Activated T-helper 2 cell treated with anti-CD3 and anti-CD28 coated beads, Interferon-gamma antibody, Interleukin-2, Interleukin-4, amounts not matched to agents 10 μg/mL and 5 μg/mL and 100 μg/mL, durations not matched to agents 14 hours and 24 hours and 36 hours (primary cell): Measurements from ENCODE around the gene KCNA4. TPM values are rescaled to one million over a fixed set of nuclear protein-coding genes. Genes with fewer than 3 reads are reported as not detected.
"Not testable (repeated sequence)": the region's sequence is repeated elsewhere in the genome, so short reads cannot be mapped to it uniquely, and the experiment has no call there.

ENCODE experiments used
- DNase-seq: peaks from one replicate; pipeline ENCODE4 v3.0.0; 2021; ENCODE audit warnings: low spot score
- H3K27ac Mint-ChIP-seq: one replicate; pipeline ENCODE4 v1.8.0; 2021; ENCODE audit warnings: mixed read lengths
- H3K27me3 Mint-ChIP-seq: one replicate; pipeline ENCODE4 v1.8.0; 2021; ENCODE audit warnings: low read depth, mixed read lengths
- H3K36me3 Mint-ChIP-seq: one replicate; pipeline ENCODE4 v1.8.0; 2021; ENCODE audit warnings: low read depth, mixed read lengths
- H3K4me1 Mint-ChIP-seq: one replicate; pipeline ENCODE4 v1.8.0; 2021; ENCODE audit warnings: low read depth, mixed read lengths
- H3K4me3 Mint-ChIP-seq: one replicate; pipeline ENCODE4 v1.8.0; 2021; ENCODE audit warnings: low read depth, mild to moderate bottlenecking, moderate library complexity, mixed read lengths
- H3K9me3 Mint-ChIP-seq: one replicate; pipeline ENCODE4 v1.8.0; 2021; ENCODE audit warnings: mixed read lengths
- intact Hi-C: fragments of 100-400 bp; cut with micrococcal nuclease; formaldehyde crosslinking; loops from one replicate; pipeline ENCODE4 v1.15.1; 2023
- total RNA-seq: library from RNA; stranded (reverse); gene quantifications from 2 replicates; pipeline ENCODE4 v1.2.3, GENCODE V29; 2022

Gene KCNA4
- not detected in 2 replicates for total RNA-seq

GRCh38 chr11:30016588-30017363 is at the start of gene KCNA4:
KCNA4 (minus strand) TSS chr11:30017030; CDS start chr11:30012678, 4,352 bp downstream.
- intact Hi-C loops, result no loop called here
- H3K4me1 Mint-ChIP-seq, result no peaks in the 10 kb centered on the region
- no peaks in the 10 kb centered on the region for H3K36me3 Mint-ChIP-seq

GRCh38 chr11:30062103-30062502 is 45.3 kb upstream of the KCNA4 start:
- H3K4me3 Mint-ChIP-seq, result no peak overlapping the region
- DNase-seq, result no peak
- H3K36me3 Mint-ChIP-seq, result no peaks in the 10 kb centered on the region
- H3K4me1 Mint-ChIP-seq, result no peaks in the 10 kb centered on the region
- peaks cover 21% of the 10 kb centered on the region for H3K9me3 Mint-ChIP-seq
- no peak overlapping the region for H3K27ac Mint-ChIP-seq
- no peaks in the 10 kb centered on the region for H3K27me3 Mint-ChIP-seq
- intact Hi-C loops, result no loop called here

More at GRCh38 chr11:30016588-30017363, at the start of gene KCNA4:
- Mint-ChIP-seq H3K27me3 (peaks cover 23% of the 10 kb centered on the region), H3K9me3 (no peaks in the 10 kb centered on the region), H3K4me3 (no peak within 1 kb of the TSS), H3K27ac (no peak within 1 kb of the TSS)
- DNase-seq, result no peak

DNA sequence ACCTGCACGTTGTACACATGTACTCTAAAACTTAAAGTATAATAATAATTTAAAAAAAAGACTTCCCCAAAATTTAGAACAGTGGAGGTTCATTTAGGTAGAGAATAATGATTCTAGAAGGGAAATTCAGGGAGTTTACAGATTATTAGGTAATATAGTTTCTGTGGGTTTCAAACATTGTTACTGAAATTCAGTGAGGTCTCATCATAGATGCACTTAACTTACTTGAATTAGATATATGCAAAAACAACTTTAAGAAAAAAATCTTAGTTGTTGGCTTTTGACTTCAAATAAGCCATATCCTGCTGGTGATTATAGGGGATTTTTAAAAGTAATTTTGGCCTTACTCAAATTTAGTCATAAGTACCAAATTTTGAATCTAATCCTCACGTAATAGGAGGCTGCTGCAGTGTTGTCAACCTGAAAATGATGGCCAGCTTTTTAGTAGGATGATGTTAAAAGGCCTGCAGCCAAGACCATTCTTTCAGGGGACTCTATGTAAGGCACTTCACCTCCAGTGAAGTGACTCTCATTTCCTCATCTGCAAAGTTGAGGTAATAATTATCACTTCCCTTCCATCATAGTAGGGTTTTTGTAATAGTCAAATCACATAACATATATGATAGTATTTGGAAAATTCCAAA is 42.5 kb upstream of the KCNA4 start:
- Mint-ChIP-seq H3K36me3 (no peaks in the 10 kb centered on the region), H3K27ac (no peak overlapping the region), H3K9me3 (peaks cover 11% of the 10 kb centered on the region), H3K4me1 (no peaks in the 10 kb centered on the region), H3K4me3 (no peak overlapping the region), H3K27me3 (no peaks in the 10 kb centered on the region)
- intact Hi-C loops, result no loop called here
- no peak for DNase-seq

- H3K36me3 Mint-ChIP-seq, result no peaks in the 10 kb centered on the region
- H3K9me3 Mint-ChIP-seq, result peaks cover 3% of the 10 kb centered on the region
- no peaks in the 10 kb centered on the region for H3K4me1 Mint-ChIP-seq
- H3K27me3 Mint-ChIP-seq, result no peaks in the 10 kb centered on the region
- no peak overlapping the region for H3K27ac Mint-ChIP-seq
- DNase-seq, result no peak
- intact Hi-C loops, result no loop called here
- no peak overlapping the region for H3K4me3 Mint-ChIP-seq
Measured at GRCh38 chr11:30049214-30049613, 32.4 kb upstream of the KCNA4 start.

DNA sequence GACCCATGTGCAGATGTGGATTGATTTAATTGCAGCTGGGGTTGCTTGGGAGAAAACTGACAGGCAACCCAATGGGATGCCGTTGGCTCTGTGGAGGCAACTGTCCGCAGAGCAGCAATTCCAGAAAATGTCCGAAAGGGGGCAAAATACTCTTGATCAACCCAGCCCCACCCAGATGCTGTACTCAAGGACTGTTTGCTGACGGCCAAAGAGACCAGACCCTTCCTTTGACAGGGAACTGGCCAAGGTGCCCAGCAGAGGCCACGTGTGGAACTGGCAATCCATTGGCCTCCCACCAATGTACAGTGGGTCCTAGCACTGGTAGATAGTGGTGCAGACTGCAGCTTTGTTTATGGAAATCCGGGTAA is 29.7 kb upstream of the KCNA4 start:
- H3K9me3 Mint-ChIP-seq, result peaks cover 8% of the 10 kb centered on the region
- H3K36me3 Mint-ChIP-seq, result no peaks in the 10 kb centered on the region
- H3K27me3 Mint-ChIP-seq, result no peaks in the 10 kb centered on the region
- intact Hi-C loops, result no loop called here
- DNase-seq, result no peak
- H3K4me1 Mint-ChIP-seq, result no peaks in the 10 kb centered on the region
- H3K4me3 Mint-ChIP-seq, result no peak overlapping the region
- no peak overlapping the region for H3K27ac Mint-ChIP-seq

DNA sequence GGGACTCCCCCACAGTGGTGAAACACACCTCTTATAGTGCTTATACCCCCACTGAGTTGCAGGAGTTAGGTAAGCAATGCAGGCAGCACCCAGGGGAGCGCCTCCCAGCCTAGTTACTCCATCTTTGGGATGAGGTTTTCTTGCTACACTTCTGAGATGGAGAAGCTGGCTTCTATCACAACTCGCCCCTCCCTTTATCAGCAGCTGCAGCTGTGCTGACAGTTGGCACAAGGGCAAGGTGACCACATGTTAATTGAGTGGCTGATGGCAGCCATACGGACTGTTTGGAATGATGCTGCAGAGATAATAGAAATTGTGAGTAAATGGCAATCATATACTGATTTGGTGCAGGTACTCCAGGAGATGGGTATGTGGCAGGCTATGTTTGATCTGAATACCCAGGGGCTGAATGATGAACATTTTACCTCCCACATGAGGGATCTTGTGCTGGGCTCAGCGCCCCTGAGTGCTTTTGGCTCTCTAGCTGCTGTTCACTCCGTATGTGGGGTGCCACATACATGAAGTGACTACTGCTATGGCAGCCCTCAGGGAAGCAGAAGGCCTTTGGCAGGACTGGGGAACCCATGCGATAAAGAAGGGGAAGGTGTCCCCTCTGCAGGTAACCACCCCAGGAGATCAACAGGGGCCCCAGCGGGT is 29.2 kb upstream of the KCNA4 start:
- no peaks in the 10 kb centered on the region for H3K27me3 Mint-ChIP-seq
- no peak overlapping the region for H3K4me3 Mint-ChIP-seq
- peaks cover 8% of the 10 kb centered on the region for H3K9me3 Mint-ChIP-seq
- intact Hi-C loops, result no loop called here
- no peaks in the 10 kb centered on the region for H3K36me3 Mint-ChIP-seq
- DNase-seq, result no peak
- H3K4me1 Mint-ChIP-seq, result no peaks in the 10 kb centered on the region
- no peak overlapping the region for H3K27ac Mint-ChIP-seq

DNA sequence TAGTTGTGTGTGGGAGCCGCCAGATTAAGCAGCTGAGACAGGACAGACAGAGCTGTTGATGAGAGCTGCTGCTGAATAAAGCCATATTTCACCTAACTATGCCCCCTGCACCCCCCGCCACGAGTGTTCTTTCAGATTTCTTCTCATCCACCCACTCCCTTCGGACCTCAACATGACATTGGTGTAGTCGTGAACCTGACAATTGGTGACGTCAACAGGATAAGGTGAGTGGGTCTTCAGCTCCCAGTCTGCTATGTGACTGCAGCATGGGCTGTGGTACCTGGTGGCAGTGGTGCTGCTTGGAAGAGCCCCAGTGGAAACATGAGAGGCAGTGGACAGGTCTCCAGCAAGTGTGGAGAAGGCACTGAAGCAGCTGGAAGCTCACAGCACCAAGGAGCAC is 28.3 kb upstream of the KCNA4 start:
- H3K27ac Mint-ChIP-seq, result no peak overlapping the region
- no peaks in the 10 kb centered on the region for H3K27me3 Mint-ChIP-seq
- H3K36me3 Mint-ChIP-seq, result no peaks in the 10 kb centered on the region
- peaks cover 5% of the 10 kb centered on the region for H3K9me3 Mint-ChIP-seq
- no peak overlapping the region for H3K4me3 Mint-ChIP-seq
- no peak for DNase-seq
- intact Hi-C loops, result no loop called here
- H3K4me1 Mint-ChIP-seq, result no peaks in the 10 kb centered on the region

- H3K4me1 Mint-ChIP-seq, result no peaks in the 10 kb centered on the region
- H3K9me3 Mint-ChIP-seq, result peaks cover 11% of the 10 kb centered on the region
- DNase-seq, result no peak
- H3K27me3 Mint-ChIP-seq, result no peaks in the 10 kb centered on the region
- intact Hi-C loops, result no loop called here
- H3K4me3 Mint-ChIP-seq, result no peak overlapping the region
- H3K36me3 Mint-ChIP-seq, result no peaks in the 10 kb centered on the region
- H3K27ac Mint-ChIP-seq, result no peak overlapping the region
Measured at GRCh38 chr11:30041171-30041570, 24.3 kb upstream of the KCNA4 start.

DNA sequence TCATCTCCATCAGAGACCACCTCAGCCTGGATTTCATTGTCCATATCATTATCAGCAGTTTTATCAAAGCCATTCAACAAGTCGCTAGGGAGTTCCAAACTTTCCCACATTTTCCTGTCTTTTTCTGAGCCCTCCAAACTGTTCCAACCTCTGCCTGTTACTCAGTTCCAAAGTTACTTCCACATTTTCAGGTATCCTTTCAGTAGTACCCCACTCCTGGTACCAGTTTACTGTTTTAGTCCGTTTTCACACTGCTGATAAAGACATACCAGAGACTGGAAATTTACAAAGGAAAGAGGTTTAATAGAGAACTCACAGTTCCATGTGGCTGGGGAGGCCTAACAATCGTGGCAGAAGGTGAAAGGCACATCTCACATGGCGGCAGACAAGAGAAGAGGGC is 17.9 kb upstream of the KCNA4 start:
- H3K36me3 Mint-ChIP-seq, H3K27ac Mint-ChIP-seq, H3K4me1 Mint-ChIP-seq, H3K27me3 Mint-ChIP-seq, H3K4me3 Mint-ChIP-seq, DNase-seq, intact Hi-C loops: not testable (repeated sequence)
- H3K9me3 Mint-ChIP-seq, result peaks cover 12% of the 10 kb centered on the region

DNA sequence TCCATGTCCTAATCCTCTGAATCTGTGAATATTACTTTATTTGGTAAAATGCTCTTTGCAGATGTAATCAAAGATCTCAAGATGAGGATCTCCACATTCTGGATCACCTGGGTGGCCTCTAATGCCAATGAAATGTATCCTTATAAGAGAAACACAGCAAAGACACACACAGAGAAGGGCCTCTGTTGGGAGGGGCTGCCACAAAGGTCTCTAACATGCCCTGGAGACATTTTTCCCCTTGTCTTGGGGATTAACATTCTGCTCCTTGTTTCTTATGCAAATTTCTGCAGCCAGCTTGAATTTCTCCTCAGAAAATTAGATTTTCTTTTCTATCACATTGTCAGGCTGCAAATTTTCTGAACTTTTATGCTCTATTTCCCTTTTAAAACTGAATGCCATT is 17.3 kb upstream of the KCNA4 start:
- H3K4me3 Mint-ChIP-seq, H3K27ac Mint-ChIP-seq, H3K4me1 Mint-ChIP-seq, intact Hi-C loops, H3K36me3 Mint-ChIP-seq, H3K9me3 Mint-ChIP-seq, H3K27me3 Mint-ChIP-seq, DNase-seq: not testable (repeated sequence)

GRCh38 chr11:30025396-30026139 is 8.7 kb upstream of the KCNA4 start:
- Mint-ChIP-seq H3K36me3 (no peaks in the 10 kb centered on the region), H3K9me3 (no peaks in the 10 kb centered on the region), H3K4me1 (no peaks in the 10 kb centered on the region), H3K27me3 (no peaks in the 10 kb centered on the region), H3K4me3 (no peak overlapping the region), H3K27ac (no peak overlapping the region)
- intact Hi-C loops, result no loop called here
- DNase-seq, result no peak

DNA sequence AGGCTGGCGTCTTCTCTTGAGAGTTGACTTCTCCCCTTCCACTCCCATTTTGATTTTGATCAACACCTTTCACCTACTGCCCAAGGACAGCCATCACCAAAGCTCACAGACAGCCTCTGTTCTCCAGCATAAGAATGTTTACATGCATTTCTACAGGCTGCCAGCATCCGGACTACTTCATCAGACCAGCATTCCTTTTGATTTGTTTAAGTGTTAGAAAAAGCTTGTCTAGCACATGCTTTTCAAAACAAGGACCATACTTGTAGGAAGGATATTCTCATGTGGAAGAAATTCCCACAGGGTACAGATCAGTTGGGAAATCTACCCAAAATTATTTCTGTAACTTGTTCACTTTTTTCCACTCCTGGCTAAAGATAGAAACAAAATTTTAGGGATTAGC is 6.2 kb upstream of the KCNA4 start:
- Mint-ChIP-seq H3K4me1 (no peaks in the 10 kb centered on the region), H3K27me3 (peaks cover 14% of the 10 kb centered on the region), H3K9me3 (no peaks in the 10 kb centered on the region), H3K36me3 (no peaks in the 10 kb centered on the region), H3K27ac (no peak overlapping the region), H3K4me3 (no peak overlapping the region)
- DNase-seq, result no peak
- intact Hi-C loops, result no loop called here

DNA sequence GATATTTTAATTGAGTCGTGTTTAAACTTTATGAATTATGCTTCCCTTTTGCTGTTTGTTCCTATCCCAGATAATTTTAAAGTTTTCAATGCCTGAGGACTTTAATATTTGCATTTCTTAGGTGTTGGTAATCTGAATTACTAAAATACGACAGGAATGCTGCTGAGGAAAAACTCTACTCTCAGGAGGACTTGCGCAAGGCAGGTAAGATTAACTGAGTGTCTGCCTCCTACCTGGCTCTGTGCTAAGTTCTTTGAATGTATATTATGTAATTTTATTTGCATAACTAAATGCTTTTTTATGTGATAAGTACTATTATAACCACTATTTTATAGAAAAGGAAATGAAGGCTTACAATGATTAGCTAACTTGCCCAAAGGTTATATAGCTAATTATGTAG is 2.7 kb upstream of the KCNA4 start:
- intact Hi-C loops, result no loop called here
- H3K9me3 Mint-ChIP-seq, result no peaks in the 10 kb centered on the region
- H3K27me3 Mint-ChIP-seq, result peaks cover 23% of the 10 kb centered on the region
- no peak for DNase-seq
- no peak overlapping the region for H3K27ac Mint-ChIP-seq
- H3K36me3 Mint-ChIP-seq, result no peaks in the 10 kb centered on the region
- H3K4me3 Mint-ChIP-seq, result no peak overlapping the region
- H3K4me1 Mint-ChIP-seq, result no peaks in the 10 kb centered on the region
